ENCODE results near the gene CYP19A1.

DNA sequence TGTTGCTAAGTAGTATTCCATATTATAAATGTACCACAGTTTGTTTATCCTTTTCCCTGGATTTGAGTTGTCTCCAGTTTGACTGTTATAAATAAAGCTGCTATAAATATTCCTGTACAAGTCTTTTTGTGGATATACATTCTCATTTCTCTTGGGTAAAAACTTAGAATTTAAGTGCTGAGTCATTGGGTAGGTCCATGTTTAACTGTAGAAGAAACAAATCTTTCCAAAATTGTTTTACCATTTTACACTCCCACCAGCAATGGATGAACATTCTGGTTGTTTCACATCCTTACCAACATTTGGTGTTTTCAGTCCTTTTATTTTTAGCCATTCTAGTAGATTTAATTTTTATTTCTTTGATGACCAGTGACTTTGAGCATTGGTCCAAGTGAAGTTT lies 169.7 kb downstream of the CYP19A1 start:
- no peak for TF ChIP-seq EZH2phosphoT487 (IDR thresholded peaks at IDR 0.05; ENCODE audit: borderline replicate concordance, low read length)
- no peak for TF ChIP-seq CTCF (IDR thresholded peaks at IDR 0.05; ENCODE audit: low read depth, low read length, poor library complexity, severe bottlenecking)
